DMS114 treated with DMSO at 0.1 percent for 48 hours (cell line): ENCODE measurements around the gene ALDH1A1.
"Not testable (repeated sequence)": the region's sequence is repeated elsewhere in the genome, so short reads cannot be mapped to it uniquely, and the experiment has no call there.

Experiments
- DNase-seq: peaks from one replicate; lab custom pipeline; 2025; ENCODE audit not compliant: unreplicated experiment; lab: John Stamatoyannopoulos, UW

Gene ALDH1A1

GRCh38 chr9:72945391-72945790 is 7.5 kb downstream of the ALDH1A1 start:
- DNase-seq, result no peak

DNA sequence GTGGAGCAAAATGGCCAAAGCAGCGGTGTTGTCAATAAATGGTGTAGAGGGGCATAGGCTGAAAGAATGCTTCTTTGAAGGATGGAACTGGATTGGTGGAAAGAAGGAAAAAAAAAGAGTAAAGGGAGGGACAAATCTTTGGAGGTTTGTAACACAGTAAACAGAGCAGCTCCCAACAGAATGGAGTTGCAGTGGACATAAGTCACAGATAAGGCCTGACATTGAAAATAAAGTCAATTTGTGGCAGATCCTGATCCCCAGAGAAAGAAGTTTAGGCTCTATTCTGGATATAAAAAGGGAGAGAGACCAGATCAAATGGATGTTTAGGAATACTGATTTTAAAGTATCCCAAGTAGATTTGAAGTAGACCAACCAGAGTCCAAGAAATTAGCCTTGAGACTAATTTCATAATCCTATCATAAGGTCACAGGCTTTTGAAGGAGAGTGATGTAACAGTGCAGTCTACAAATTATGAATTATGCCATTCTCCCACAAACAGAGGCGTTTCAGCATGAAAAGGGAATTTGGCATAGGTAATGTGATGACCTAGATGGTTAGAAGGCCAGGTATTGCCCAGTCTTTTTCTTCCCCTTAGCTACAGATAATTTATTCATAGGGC is 8.9 kb downstream of the ALDH1A1 start:
- no peak for DNase-seq

GRCh38 chr9:72942451-72942850 is 10.4 kb downstream of the ALDH1A1 start:
- no peak for DNase-seq

GRCh38 chr9:72939581-72939980 is 13.3 kb downstream of the ALDH1A1 start:
- DNase-seq, result not testable (repeated sequence)

DNA sequence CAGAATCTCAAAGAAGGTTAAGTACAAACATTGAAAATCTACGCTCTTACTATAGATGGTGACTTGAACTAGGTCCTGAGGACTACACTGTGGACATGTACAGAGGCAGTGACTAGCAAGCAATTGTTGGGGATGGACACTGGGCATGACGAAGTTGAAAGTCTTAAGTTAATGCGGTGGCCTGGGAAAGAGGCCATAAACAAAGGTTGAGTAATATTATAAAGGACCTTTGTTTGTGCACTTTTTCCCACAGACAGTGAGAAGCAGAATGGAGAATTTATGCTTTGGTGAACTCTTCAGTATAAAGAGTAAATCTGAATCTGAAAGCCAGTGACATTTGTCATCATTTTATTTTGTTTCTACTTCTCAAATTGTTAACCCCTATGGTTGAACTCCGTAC is 15.3 kb downstream of the ALDH1A1 start:
- DNase-seq, result no peak

DNA sequence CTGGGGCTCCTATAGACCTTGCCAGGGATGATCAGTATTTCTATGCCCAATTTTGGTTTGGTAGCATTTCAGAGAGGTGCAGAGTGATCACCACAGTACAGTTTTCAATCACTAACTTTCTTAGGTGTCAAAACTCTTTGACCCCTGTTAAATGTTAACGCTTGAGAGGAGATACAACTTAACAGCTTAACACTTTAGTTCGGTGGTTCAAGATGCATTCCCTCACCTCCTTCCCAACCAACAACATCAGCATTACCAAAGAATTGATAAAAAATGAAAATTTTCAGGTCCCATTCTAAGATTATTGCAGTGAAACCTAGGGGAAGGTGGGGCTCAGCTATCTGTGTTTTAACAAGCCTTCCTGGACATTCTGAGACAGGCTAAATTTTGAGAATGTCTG is 16.2 kb downstream of the ALDH1A1 start:
- no peak for DNase-seq

GRCh38 chr9:72936266-72936665 is 16.6 kb downstream of the ALDH1A1 start:
- DNase-seq, result no peak

DNA sequence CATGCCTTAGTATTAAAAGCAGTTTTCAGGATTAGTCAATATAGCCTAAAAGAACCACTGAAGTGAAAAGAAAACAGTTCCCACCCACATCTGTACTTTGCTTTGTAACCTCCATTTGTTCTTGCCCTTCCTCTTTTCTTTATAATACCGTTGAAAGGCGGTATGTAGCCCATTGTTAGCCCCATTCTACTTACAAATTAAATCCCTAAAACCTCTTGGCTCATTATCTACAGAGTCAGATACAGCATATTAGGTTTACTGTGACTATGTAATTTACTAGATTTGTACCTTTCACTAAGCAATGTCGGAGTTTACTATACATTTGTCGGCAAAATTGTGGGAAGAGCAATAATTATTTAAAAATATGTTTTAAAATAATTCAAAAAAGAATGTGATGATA is 17.3 kb downstream of the ALDH1A1 start:
- DNase-seq, result no peak

GRCh38 chr9:72933730-72934665 is 18.9 kb downstream of the ALDH1A1 start:
- no peak for DNase-seq

- no peak for DNase-seq
Measured at GRCh38 chr9:72932619-72933018, 20.2 kb downstream of the ALDH1A1 start.

DNA sequence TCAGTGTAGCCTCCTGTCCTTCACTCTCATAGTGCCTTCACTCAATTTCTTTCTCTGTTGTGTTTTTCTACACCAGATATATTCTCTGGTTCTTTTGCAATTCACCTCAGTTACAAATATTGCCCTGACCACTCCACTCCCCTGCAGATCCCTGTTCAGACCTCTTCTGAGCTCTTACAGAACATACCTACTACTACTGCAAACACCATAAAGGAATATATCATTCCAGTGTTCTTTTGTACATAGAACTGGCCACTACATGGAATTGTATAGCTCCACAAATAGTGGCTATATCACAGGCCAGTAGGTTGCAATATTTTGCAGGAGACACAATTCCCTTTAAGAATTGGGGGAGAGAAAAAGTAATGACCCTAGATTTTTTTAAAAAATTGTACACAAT is 21.0 kb downstream of the ALDH1A1 start:
- DNase-seq, result no peak

- DNase-seq, result no peak
Measured at GRCh38 chr9:72931437-72931836, 21.4 kb downstream of the ALDH1A1 start.

- no peak for DNase-seq
Measured at GRCh38 chr9:72930828-72931227, 22.0 kb downstream of the ALDH1A1 start.

GRCh38 chr9:72929542-72929941 is 23.3 kb downstream of the ALDH1A1 start:
- DNase-seq, result no peak

DNA sequence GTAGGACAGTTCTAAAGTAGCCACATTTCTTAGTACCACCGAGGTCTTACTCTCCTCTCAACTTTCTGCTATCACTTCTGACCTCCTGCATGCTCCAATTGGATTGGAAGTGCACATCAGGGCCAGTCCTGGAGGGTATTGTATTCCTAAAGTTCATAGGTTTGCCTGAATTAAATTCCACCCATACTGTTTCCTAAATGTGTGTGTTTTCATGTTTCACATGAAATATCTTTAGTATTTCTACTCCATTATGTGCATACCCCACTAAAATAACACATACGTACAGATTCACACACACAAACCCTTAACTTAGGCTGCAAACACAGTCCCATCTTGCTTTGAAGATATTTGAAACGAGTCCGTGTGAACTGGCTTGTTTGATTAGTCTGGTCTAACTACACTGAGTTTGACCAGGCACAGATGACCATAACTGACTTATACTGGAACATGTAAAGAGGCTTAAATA is 24.8 kb downstream of the ALDH1A1 start:
- DNase-seq, result no peak

- DNase-seq, result no peak
Measured at GRCh38 chr9:72926506-72926905, 26.3 kb downstream of the ALDH1A1 start.

- no peak for DNase-seq
Measured at GRCh38 chr9:72925891-72926290, 27.0 kb downstream of the ALDH1A1 start.

GRCh38 chr9:72925126-72925789 is 27.6 kb downstream of the ALDH1A1 start:
- no peak for DNase-seq

GRCh38 chr9:72924154-72924790 is 28.6 kb downstream of the ALDH1A1 start:
- DNase-seq, result no peak

DNA sequence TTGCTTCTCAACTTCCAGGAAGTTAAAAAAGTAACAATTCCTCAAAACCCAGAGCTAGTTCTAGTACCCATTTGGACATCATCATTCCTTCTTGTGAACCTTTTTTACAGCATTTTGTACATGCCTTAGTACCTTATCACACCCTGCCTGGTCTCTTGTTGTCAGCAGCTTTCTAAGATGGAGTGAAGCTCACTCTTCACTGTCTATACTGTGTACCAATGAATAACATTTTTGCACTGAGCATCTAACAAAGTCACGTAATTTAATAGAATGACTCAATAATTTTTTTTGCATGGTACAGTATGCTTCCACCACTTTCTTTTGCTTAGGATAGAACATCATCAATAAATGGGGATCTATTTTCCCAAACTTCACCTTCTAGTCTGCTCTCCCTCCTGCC is 29.8 kb downstream of the ALDH1A1 start:
- DNase-seq, result no peak

GRCh38 chr9:72921888-72922654 is 30.8 kb downstream of the ALDH1A1 start:
- no peak for DNase-seq
